Measurements from ENCODE around the gene PARG.
"Not testable (repeated sequence)": the region's sequence is repeated elsewhere in the genome, so short reads cannot be mapped to it uniquely, and the experiment has no call there.

PARG gene

GRCh38 chr10:49903829-49904228 is 38.0 kb downstream of the PARG start:
- not testable (repeated sequence) for DNase-seq

DNA sequence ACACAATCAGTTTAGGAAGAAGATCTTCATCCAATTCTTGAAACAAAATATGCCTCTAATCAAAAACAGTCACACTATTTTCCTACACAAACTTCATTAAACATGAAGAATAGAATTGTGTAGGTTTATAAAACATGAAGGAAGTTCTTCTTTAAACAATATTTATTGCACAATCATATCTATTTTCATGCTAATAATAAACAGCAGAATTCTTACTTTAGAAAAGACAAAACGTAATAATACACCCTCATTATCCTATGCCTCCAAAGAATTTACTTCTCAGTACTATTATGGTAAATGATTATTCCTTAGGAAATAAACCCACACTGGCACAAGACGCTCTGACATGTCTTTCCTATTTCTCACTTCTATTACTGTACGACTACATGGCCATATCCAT is 41.4 kb downstream of the PARG start:
- not testable (repeated sequence) for DNase-seq

GRCh38 chr10:49899999-49900398 is 41.8 kb downstream of the PARG start:
- not testable (repeated sequence) for DNase-seq

DNA sequence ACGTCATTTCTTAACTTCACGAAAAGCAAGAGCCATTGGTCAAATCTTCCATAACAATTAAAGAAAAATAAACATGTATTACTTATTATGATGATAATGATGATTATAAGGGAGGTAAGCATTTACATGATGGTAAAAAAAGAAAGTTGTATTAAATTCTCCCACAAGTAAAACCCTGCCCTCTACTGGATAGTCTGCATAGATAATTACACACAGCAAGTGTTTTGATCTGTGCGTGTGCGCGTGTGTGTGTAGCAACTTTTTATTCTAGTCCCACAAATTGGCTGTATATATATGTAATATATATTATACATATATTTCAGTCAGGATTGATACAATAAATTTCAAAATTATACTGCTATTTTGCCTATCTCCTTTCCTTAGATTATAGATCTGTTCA is 51.8 kb downstream of the PARG start:
- DNase-seq = not testable (repeated sequence)

DNA sequence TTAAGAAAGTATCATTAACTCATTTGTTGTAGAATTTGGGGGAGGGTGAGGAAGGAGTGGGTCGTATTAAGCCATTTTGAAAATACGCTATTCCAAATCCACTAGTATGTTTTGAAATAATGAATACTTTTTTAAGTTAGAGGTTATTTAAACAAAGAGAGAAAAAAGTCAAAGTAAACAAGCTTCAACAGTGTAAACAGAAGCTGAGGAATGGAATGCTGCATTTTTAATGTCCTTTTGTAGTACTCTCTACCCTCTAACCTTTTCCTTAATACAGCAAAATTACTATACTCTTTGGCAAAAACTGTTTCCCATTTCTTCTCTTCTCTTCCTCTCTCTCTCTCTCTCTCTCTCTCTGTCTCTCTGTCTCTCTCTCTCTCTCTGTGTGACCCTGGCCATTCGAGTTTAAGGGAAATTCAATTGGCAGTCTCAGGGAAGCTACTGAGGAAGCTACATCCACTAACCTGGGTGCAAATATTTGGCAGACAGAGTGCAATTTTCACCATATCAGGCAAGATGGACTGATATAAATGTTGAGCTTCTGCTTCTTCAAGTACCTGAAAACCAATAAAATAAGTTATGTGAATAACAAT is 57.0 kb downstream of the PARG start:
- not testable (repeated sequence) for DNase-seq

GRCh38 chr10:49883852-49884251 is 58.0 kb downstream of the PARG start:
- DNase-seq = not testable (repeated sequence)

- DNase-seq = not testable (repeated sequence)
Observed at GRCh38 chr10:49882327-49882726, 59.5 kb downstream of the PARG start.

GRCh38 chr10:49872740-49873139 is 69.1 kb downstream of the PARG start:
- DNase-seq = not testable (repeated sequence)

GRCh38 chr10:49871462-49871861 is 70.4 kb downstream of the PARG start:
- DNase-seq = not testable (repeated sequence)

DNA sequence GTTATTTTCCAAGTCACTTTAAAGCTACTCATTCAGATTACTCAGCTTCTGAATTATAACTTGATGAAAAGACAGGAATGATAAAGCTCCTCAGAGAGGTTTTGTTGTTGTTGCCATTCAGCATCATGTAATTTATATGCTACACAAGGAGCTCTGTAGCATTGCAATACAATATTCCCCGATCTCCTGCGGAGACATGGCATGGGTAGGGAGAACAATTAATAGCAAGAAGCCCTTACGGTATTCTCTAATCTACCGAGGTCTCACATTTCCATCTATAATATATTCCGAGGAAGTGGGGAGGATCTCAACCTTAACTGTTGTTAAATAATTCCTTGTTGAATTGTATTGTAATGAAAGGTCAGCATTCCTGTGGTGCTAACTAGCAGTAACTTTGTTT is 81.9 kb downstream of the PARG start:
- DNase-seq = not testable (repeated sequence)

GRCh38 chr10:49858697-49859382 is 83.0 kb downstream of the PARG start:
- DNase-seq = not testable (repeated sequence)

- not testable (repeated sequence) for DNase-seq
Observed at GRCh38 chr10:49849520-49849919, 92.3 kb downstream of the PARG start.

DNA sequence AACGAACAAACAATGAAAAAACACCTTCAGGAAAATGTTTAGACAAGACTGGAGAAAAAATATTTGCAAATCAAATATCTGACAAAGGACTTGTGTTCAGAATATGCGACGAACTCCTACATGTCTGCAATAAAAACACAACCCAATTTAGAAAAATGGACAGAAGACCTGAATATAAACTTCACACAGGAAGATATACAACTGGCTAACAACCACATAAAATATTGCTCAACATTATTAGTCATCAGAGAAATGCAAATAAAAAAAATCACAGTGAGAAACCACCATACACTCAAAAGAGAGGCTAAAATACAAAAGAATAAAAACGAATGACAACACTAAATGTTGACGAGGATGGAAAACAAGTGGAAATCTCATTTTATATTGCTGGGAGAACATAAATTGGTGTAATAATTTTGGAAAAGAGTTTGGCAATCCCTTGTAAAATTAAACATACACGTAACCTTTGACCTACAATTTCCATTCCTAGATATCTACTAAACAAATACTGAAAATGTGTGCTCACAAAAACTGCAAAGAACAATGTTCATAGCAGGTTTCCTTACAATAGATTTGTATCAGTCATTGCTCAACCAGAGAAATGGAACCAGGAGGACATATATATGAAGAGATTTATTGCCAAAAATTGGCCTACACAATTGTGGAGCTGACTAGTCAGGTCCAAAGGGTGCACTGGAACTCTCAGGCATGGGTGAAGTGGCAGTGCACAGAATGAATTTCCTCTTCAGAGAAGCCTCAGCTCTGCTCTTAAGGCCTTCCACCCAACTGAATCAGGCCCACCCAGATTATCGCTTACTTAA is 96.8 kb downstream of the PARG start:
- DNase-seq = no peak

- DNase-seq = not testable (repeated sequence)
Observed at GRCh38 chr10:49842333-49842628, 99.5 kb downstream of the PARG start.

GRCh38 chr10:49841615-49842332 is 100.1 kb downstream of the PARG start:
- peak in 1 of 51 donors; percentile 28 for DNase-seq

DNA sequence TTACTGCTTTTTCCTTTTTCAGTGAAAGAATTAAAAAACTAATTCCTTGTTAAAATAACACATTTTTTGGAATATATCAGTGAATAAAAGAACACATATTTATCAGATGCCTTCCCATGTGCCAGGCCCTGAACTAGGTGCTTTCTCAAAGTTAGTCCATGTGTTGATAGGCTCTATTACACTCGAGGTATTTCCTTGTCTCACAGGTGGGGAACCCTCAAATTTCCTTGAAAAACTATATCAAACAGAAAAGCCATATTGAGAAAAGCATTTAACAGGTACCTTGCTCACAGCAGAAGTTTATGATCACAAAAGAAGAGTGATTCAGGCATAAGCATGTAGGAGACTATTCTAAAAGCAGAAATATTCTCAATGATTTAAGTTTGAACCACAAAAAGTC is 104.1 kb downstream of the PARG start:
- DNase-seq = no peak

DNA sequence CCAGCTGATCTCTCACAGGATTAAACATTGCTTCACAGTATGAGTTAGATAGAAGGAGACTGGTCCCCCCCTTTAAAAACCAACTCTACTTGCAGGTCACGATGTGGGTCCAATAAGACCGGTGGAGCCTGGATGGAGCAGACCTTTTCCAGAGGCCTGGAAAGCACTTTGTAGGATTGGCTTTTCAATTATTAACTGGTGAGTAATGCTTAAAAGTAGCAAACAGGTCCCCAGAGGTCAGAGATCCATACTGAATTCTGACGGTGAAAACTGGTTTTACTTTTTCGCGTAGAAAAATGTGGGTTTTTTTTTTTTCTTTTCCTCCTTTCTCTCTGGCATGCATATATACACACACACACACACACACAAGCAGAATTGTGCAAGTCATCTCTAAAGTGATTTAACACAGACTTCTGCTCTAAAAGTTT is 104.8 kb downstream of the PARG start:
- no peak for DNase-seq

DNA sequence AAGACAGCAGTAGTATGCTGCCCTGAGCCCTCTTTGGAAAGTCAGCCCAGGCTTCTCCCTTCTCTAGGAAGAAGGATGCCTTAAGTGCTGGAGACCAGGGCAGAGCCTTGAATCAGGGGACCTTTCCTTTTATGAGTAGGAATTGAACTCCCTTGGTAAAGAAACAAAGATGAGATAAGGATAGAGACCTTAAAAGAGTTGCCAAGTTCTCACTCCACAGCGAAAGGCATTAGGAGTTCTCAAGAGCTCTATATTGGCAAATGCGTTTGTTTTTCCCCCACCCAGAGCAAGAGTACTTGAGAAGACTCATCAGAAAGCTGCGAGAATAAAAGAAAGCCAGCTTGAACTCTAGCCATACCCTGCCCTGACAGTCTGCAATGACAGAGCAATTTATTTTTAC is 106.9 kb downstream of the PARG start:
- no peak for DNase-seq

DNA sequence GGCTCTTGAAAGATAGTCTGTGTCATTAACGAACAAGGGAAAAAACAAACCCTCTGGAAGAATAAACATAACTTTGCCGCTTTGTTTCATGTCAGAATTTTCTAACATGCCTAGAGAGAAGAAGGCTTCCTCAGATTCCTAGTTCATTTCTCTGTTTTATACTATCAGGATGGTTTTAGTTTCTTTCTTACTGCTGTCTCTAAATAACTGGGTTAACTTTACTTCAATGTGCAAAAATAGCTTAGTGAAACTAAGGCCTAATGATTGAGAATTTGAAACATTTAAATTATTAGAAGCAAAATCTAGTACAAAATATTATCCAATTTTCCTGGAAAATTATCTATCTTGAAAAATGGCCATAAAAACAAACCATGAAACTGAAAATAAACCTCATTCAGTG is 107.6 kb downstream of the PARG start:
- no peak for DNase-seq

DNA sequence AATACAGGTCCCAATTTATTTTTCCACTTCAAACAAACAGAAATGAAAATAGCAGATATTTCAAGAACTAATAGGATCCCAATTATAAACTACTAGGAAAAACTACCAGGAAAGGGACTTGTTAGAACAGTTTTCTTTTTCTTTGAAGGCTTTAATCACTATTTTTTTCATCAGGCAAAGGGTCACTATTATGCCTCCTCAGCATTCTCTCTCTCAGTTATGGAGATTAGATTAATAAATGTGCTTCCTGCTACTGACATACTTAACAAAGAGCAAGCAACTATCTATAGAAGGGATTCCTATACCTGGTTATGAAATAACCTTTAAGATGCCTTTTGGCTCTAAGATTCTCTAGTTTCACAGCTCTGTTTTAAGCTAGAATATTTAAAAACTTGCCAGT is 108.7 kb downstream of the PARG start:
- DNase-seq = no peak

DNA sequence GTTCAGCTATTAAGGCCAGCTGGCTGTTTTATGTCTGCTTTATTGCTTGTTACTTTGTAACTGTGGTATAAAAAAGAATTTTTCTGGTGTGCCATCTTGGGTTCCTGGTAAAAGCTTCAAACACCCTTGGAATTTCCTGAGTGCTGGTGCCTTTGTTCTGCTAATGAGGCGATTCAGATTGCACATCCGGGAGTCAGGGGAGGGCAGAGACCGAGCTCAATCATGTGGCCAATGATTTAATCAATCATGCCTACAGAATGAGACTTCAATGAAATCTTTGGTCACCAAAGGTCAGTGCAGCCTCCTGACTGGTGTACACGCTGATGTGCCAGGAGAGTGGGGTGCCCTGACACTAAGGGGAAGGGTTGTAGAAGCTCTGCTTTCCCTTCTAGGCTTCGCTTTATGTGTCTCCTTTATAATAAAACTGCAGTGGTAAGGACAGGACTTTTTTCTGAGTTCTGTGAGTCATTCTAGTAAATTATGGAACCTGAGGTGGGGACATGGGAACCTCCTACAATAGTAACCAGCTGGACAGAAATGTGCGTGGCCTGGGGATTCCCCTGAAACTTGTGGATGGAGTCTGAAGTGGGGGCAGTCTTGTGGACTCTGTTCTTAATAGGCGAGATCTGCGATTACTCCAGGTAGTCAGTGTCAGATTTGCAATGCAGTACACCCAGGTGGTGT is 110.3 kb downstream of the PARG start:
- no peak for DNase-seq
